Measurements from ENCODE around the gene EMX2. TPM values are rescaled to one million over a fixed set of nuclear protein-coding genes. Genes with fewer than 3 reads are reported as not detected.
"Not testable (repeated sequence)": the region's sequence is repeated elsewhere in the genome, so short reads cannot be mapped to it uniquely, and the experiment has no call there.

EMX2 gene
- not detected for total RNA-seq

DNA sequence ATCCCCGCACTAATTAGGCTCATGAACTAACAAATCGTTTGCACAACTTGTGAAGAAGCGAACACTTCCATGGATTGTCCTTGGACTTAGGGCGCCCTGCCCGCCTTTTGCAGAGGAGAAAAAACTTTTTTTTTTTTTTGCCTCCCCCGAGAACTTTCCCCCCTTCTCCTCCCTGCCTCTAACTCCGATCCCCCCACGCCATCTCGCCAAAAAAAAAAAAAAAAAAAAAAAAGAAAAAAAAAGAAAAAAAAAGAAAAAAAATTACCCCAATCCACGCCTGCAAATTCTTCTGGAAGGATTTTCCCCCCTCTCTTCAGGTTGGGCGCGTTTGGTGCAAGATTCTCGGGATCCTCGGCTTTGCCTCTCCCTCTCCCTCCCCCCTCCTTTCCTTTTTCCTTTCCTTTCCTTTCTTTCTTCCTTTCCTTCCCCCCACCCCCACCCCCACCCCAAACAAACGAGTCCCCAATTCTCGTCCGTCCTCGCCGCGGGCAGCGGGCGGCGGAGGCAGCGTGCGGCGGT is at the start of gene EMX2:
EMX2 (plus strand) TSS at position 41 of the 519 bp plus-strand sequence. CDS start 522 bp downstream, outside the sequence.
- ATAC-seq = no peak
- DNase-seq (ENCODE audit: low spot score) = no peak

- no peak for ATAC-seq
- DNase-seq (ENCODE audit: low spot score) = no peak
Measured at GRCh38 chr10:117496031-117496430, 46.5 kb upstream of the EMX2 start.

DNA sequence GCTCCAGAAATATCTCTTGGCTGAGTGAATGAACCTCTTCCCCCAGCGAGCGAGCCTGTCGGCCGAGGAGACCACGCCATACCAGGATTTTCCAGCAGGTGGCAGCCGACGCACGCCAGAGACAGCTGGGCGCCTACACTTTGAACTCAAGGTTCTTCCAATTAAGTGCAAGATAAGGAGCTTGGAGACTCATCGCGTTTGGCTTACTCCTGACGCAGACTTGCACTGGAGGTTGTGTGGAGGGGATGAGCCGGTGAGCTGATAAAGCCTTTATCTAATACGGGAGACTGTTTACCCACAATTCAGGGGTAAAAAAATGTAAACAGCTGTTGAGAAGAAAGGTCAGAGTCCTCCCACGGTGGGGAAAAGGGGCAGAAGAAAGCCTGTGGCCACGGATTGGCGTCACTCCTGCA is 45.9 kb upstream of the EMX2 start:
- peak; percentile 99 for ATAC-seq
- peak; percentile 74 for DNase-seq (ENCODE audit: low spot score)

DNA sequence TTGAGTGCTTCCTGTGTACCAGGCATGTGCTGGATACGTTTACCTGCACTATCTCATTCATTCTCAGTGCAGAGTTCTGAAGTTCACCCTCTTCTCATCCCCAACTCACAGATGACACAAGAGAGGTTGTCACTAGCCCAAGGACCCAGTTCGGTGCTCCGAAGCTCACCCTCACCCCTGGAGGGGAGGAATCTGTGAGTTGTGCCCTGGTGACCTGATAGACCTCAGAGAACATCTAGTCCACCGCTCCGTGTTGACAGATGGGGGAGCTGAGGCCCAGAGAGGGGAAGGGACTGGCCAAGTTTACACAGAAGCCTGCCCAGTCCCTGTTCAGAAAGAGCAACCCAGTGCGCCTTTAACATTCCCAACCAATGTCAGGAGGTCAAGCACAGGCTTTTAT is 44.8 kb upstream of the EMX2 start:
- ATAC-seq (no peak), DNase-seq (ENCODE audit: low spot score) (no peak)

- no peak for ATAC-seq
- no peak for DNase-seq (ENCODE audit: low spot score)
Measured at GRCh38 chr10:117499248-117500105, 43.1 kb upstream of the EMX2 start.

GRCh38 chr10:117500456-117500855 is 42.1 kb upstream of the EMX2 start:
- ATAC-seq = no peak
- no peak for DNase-seq (ENCODE audit: low spot score)

DNA sequence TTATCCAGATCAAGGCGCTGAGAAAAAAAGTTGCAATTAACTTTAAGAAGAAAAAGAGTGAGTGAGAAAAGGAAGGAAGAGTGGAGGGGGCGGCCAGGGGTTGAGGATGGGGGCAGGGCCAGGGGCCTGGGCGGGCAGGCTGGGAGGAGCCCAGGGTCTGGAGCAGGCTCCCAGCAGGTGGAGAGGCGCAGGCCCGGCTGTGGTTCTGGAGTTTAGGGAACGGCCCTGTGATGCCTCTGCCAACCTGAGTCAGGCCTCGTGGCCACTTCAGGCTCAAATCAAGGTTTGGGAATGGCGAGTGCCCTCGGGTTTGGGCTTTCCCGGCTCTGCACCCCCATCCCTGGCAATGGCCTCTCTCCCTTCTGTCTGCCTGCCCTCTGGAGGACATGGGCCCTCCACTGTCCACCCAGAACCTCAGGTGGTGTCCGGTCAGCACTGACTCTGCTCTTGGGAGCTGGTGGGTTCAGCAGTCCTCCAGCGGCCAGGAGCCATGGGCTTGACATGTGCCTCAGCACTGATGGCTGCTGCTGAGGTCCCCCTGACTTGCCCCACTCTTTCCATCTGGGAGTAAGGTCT is 41.0 kb upstream of the EMX2 start:
- DNase-seq (ENCODE audit: low spot score) = no peak
- no peak for ATAC-seq

GRCh38 chr10:117502421-117503243 is 39.9 kb upstream of the EMX2 start:
- ATAC-seq (no peak), DNase-seq (ENCODE audit: low spot score) (no peak)

GRCh38 chr10:117503244-117504205 is 39.0 kb upstream of the EMX2 start:
- DNase-seq (ENCODE audit: low spot score) (no peak), ATAC-seq (no peak)

- ATAC-seq = no peak
- DNase-seq (ENCODE audit: low spot score) = no peak
Measured at GRCh38 chr10:117504562-117504961, 38.0 kb upstream of the EMX2 start.

DNA sequence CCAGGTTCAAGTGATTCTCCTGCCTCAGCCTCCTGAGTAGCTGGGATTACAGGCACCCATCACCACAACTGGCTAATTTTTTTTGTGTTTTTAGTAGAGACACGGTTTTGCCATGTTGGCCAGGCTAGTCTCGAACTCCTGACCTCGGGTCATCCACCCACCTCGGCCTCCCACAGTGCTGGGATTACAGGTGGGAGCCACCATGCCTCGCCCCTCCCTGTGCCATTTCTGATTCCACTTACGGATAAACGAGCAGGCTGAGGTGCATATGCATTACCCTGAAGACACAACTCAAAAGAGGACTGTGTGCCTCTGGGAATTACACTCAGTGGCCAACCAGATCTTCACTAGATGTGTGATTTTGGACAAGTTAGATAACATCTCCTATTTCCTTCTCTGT is 35.5 kb upstream of the EMX2 start:
- not testable (repeated sequence) for ATAC-seq; DNase-seq (ENCODE audit: low spot score)

DNA sequence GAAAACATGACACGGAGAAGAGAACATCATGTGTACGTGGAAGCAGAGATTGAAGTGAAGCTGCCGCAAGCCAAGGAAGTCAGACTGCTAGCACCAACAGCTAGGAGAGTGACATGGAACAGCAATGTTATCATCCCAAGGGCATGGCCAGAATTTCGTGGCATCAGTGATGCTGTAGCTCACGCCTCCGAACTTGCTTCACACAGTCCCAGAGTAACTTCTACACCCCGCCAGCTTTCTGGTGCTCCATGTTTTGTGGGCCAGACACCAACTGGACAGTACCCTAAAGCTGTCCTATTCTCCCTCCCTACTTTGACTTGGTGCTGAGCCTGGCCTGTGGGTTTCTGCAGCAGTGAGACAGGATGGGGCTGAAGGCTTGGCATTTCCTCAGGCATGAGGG is 33.0 kb upstream of the EMX2 start:
- DNase-seq (ENCODE audit: low spot score) (no peak), ATAC-seq (no peak)

DNA sequence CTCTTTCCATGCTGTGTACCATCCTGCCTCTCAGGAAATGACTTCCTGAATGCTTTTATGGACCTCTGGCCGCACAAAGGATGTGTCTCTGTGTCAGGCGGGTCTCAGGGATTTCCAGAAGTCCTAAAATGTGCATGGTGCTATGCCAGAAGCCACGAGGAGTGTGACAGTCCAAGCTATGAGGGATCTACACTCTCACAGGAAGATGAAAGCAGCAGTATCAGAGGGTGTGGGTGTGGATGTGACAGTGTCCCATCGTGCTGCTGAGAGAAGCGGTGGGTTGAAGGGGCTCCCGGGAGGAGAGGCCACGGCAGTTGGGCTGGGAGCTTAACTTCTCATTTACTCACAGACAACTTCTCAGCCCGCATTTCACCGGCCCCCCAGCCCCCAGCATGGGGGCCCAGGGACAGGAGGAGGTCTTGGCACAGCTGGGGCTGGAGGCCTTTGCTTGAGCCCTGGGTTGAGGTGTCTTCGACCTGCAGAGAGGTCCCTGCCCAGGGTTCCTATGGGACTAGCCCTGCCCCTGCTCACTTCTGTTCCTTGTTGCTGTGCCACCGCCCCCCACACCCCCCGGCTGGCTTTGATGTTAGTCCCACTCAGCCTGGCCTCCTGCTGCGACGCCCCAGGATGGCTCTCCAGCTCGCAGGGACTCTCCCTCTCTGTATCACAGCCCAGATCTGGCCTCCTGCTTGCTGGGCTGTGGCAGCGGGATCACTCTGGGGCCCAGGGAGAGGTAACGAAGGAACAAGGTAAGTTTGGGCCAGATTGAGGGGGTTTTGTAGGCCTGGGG is 30.8 kb upstream of the EMX2 start:
- no peak for DNase-seq (ENCODE audit: low spot score)

DNA sequence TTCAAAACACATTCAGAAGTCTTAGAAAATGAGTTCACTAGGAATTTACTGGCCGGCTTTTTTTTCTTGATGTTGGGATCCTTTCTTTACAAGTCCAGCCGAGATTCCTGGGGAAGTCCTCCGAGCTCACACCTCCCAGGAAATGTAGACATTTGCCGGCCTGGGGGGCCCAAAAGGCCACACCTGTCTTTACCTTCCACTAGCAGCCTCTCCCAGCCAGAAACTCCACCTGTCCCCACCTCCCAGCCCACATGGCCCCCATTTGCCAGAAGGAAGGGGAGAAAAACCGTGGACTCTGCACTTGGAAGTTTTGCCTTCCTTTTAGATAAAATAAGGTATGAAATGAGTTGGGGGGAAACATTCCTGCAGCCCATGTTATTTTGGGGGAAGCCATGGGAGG is 27.6 kb upstream of the EMX2 start:
- ATAC-seq = no peak
- no peak for DNase-seq (ENCODE audit: low spot score)

More for the DNA sequence above, 30.8 kb upstream of the EMX2 start:
- no peak for ATAC-seq

GRCh38 chr10:117516681-117517080 is 25.9 kb upstream of the EMX2 start:
- DNase-seq (ENCODE audit: low spot score) (no peak), ATAC-seq (no peak)

DNA sequence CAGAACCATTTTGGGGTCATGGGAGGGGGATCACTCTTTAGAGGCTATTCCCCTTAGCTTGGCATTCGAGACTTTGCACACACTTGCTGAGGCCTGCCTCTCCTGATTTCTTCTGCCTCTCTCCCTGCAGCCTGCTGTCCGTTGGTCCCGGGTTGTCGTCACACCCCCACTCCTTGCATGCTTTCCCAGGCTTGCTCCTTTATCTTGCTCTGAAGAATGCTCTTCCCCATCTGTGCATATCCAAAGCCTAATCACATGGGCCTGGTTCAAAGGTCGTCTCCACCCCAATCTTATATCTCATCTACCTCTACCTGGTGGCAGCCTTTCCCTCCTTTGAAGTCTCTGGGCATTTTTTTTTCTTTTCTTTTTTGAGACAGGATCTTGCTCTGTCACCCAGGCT is 24.3 kb upstream of the EMX2 start:
- DNase-seq (ENCODE audit: low spot score) (no peak), ATAC-seq (no peak)

GRCh38 chr10:117519286-117519685 is 23.3 kb upstream of the EMX2 start:
- ATAC-seq = no peak
- DNase-seq (ENCODE audit: low spot score) = no peak

GRCh38 chr10:117519879-117520278 is 22.7 kb upstream of the EMX2 start:
- DNase-seq (ENCODE audit: low spot score) = no peak
- no peak for ATAC-seq

DNA sequence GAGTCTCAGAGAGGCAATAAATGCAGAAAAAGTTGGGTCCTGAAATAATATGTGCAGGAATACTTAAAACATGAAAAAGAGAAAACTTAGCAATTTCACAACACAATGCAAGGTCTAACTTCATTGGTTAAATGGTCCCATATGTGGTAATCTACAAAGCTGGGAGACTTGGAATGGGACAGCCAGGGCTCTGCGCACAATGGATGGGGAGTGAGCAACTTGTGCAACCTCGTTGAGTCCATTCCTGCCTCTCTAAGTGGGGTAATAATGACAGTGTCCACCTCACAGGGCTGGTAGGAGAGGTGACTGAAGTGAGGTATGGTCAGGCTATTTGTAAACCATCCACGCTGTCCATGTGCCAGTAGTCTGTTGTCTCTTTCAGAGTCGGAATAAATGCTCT is 11.8 kb upstream of the EMX2 start:
- ATAC-seq = no peak
- no peak for DNase-seq (ENCODE audit: low spot score)
